Measurements from ENCODE around the gene AKR1B15.
"Not testable (repeated sequence)": the region's sequence is repeated elsewhere in the genome, so short reads cannot be mapped to it uniquely, and the experiment has no call there.

AKR1B15 gene

DNA sequence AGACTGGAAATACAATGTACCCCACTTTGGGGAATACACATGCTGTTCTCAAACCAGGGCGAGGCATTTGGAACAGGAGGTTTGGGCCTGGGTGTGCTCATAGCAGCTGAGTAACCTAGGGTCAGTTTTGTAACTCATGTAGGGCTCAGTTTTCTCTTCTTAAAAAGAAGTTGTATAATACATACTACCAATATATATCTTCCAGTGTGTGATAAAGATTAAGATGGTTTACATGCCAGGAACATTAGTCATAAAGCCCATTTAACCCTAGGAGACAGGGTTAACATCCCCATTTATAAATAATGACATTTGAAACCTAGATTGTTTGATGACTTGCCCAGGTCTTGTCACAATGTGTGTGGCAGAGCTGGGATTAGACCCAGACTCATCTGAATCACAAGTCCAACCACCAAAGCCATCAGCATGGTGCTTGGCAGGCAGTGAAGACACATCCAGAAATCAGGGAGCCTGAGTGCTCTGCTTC, 15.6 kb upstream of the AKR1B15 start:
- DNase-seq: no peak

DNA sequence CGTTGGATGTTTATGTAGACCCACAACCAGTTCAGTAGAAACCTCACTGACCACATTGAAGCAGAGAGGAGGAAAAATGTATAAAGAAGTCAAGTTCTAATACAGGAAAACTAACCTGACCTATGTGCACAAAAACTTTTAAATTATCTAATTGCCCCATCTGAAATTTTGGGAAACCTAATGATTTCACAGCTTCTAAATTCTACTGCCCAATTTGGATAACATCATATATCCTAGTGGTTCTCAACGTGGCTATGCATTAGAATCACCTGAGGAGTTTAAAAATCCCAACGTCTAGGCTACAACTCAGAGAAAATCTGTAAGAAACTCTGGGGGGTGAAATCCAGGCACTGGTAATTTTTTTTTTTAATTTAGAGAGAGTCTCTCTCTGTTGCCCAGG, 14.3 kb upstream of the AKR1B15 start:
- no peak for DNase-seq

DNA sequence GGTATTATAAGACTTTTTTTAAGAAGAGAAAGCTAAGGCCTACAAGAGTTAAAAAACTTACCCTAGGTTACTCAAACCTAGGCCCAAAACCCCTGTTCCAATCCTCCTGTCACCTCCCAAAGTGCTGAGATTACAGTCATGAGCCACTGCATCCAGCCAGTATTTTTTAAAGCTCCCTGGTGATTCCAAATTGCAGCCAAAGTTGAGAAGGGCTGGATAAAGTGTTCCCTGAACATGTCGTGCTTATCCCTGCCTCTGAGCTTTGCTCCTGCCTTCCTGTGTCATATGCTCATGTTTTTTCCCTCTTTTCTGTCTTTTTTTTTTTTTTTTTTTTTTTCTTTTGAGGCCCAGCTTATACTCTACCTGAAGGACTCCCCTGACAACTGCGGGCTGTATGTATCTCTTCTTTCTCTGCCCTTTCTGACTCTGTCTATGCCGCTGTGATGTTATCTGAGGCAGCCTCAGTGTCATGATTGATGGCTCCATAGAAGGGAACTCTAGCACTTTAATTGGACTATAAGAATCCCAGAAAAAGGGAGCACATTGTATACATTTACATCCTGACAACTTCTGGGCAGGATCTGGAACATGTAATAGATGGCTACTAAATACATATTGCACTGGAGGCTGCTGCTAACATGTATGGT, 13.5 kb upstream of the AKR1B15 start:
- no peak for DNase-seq

DNA sequence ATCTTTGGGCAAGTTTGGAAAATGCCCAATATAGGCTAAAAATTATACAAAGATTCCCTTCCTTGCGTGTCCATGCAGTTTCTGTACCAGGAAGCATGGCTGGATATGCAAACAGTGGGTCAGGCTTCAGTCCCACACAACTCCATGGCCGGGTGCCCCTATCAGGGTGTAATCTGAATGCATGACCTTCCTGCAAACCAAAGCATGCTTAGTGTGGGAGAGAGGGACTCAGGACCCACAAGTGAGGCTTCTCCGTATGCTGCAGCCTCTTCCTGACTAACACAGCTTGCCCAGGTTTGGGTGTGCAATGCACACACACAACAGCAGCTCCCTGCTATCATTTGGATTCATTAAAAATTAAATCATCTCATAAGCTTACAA, 13.0 kb upstream of the AKR1B15 start:
- DNase-seq: no peak

DNA sequence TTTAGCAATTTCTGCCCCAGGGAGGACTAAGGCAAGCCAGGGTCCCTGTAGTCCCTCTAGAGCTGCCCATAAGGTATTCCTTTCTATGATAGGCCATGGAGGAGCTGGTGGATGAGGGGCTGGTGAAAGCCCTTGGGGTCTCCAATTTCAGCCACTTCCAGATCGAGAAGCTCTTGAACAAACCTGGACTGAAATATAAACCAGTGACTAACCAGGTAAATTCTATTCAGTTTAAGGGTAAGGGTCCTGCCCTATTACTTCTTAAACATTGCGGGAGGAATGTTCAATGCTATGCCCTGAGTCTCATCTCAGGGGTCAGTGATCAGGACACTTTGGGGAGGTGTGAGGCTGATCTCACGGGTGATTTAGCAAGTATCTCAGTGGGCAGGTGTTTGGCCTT, 12.4 kb upstream of the AKR1B15 start:
- not testable (repeated sequence) for DNase-seq

DNA sequence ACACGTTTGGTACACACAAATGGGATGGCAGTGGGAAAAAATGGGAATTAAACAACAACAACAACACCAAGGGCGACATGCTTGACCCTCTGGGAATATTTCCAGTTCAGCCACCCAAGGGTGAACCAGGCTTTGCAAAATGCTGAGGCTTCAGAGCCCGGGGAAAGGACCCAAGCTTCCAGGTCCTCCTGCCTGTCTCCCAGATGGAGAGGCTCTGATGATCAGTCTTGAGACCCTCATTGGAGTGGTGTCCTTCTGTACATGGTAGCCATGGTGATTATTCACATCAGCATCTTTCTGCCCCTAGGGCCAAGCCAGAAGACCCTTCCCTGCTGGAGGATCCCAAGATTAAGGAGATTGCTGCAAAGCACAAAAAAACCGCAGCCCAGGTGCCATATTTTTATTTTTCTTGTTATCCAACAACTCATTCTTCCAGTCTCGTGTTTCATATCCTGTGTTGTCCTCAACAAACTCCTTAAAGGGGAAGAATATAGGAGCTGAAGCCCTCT, 11.6 kb upstream of the AKR1B15 start:
- not testable (repeated sequence) for DNase-seq

DNA sequence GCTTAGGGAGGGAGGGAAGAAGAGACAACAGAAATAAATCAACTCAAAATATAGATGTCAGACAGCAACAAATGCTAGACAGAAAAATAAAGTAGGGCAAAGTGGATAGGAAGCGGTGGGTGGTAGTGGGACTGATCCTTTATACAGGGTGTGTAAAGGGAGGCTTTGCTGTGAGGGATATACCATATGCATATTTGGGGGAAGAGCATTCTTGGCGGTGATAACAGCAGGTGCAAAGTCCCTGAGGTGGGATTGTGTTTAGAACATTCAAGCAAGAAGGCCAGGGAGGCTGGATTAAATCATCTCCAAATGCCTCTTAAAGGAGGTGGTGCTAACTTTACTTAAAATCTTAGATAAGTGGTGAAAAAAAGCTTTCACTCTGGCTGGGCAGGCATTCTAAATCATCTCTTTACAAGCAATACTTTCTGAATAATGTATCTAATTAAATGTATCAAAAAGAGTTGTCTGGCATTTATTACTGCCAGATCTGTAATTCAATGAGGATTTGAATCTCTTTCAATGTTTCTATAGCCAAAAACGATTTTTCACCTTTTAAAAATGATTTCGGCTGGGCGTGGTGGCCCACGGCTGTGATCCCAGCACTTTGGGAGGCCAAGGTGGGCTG, 9.4 kb upstream of the AKR1B15 start:
- DNase-seq: no peak

DNA sequence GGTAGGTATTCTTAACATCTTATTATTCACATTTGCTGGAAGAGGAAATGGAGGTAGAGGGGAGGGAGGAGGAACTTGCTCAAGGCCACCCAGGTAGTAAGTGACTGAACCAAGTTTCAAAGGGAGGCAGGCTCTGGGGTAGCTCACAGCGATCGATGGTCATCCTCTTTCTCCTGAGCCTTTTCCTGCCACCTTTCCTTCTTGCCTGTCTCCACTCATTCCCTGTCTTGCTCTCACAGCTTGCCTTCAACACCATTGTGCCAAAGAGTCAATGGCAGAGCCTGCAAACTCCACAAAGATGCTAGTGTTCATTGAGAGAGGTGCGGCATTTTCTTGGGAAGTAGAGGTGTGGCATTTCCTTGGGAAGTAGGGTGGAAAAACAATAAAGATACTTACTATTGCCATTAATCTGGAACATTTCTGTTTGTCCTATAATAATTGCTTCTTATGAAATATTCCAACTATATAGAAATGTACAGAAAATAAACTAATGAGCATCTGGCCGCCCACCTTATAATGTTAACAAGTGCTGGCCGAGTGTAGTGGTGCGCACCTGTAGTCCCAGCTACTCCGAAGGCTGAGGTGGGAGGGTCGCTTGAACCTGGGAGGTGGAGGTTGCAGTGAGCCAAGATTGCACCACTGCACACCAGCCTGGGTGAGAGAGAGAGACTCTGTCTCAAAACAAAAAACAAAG, 7.3 kb upstream of the AKR1B15 start:
- not testable (repeated sequence) for DNase-seq

DNA sequence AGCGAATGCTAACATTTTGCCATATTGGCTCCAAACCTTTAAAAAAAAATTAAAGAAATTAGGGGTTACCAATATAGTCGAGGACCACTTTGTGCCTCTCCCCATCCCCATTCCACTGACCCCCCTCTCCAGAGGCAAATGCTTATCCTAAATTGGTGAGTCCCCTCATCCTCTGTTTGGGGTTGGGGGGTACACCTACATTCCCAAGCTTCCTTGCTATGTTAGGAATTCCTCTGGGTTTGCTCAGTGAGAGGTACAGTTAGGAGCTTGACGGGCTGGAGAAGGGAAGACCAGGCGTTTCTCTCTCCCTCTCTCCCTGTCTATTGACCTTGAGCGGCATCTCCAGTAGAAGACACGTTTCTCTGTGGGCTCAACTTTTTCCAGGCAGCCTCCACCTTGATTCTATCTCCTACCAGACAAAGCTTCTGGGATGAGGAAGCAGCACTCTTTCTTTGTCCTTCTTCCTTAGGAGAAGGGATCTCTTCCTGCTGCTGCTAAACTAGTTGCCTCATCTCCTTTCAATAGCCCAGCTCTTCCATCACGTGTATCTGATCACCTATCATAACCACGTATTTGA, 6.6 kb upstream of the AKR1B15 start:
- DNase-seq: no peak

DNA sequence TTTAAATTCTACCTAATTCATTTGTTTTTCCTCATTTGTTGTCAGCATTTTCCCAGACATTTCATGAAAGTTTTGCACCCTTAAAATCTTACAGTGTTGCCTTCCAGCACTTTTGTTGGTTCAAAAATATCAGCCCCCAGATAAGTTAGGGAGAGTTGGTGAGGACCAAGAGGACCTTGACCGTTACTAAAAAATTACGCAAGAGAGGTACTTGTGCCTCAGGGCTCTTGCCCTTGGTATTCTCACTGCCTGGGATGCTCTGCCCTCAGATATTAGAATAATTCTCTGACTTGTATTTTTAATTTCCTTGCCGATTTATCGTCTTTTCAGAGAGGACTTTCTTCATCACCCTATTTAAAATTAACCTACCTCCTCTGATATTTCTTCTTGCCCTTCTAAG, 3.5 kb upstream of the AKR1B15 start:
- no peak for DNase-seq

DNA sequence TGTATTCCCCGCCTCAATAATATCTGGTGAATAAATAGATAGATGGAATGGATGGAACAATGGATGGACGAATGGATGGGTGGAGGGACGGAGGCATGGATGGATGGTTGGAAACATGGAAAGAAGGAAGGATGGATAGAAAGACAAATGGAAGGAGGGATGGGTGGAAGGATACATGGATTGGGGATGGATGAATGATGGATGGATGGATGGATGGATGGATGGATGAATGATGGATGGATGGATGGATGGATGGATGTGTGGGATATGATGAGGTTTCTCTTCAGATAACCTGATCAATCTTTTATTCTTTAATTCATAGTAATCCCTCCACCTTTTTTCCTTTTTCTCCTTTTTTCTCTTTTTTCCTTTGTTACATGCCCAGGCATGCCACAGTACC, 3.0 kb upstream of the AKR1B15 start:
- DNase-seq: no peak

DNA sequence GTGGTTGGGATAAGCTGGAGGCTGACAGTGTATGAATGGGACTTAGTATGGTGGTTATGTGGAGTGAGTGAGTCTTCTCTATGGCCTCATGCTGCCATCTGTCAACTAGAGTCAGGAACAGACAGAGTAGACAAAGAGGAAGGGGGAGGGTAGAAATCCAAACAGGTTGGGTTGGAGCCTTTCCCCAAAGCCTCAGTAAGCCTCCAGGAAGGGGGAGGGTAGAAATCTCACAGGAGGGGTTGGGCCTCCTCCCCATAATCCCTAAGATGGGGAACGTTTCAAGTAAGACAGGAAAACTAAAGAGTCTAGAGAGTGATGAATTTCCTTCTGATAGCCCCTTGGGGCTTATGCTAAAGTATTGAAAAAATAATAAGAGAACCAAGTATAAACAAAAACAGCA, 2.0 kb upstream of the AKR1B15 start:
- no peak for DNase-seq

DNA sequence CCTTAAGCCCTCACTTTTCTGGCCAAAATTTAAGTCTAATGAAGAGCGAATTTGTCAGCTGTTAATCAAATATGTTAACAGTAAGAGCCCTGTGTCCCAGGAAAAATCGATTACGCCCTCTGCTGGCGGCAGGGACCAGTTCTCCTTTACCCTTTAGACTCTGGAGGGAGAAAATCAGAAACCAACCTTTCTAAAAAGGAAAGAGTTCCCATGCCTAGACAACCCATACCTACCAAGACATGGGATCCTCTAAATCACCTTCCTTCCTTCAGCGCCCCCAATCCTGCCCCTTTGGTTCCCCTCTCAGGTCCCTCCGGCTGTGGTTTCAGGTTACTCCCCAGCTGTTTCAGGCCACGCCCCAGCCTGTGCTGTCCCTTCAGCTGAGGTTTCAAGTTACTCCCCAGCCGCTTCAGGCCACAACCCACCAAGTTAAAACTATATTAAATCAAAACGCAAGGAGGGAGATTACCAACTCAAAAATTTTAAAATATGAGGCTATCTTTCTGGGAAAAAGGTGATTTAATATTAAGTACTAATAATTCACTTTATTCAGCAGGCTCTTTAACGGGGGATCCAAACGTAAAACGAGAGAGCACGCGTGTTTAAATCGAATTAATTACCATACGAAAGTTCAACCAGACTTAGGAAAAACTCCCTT, 1.4 kb upstream of the AKR1B15 start:
- DNase-seq: peak; percentile 80

DNA sequence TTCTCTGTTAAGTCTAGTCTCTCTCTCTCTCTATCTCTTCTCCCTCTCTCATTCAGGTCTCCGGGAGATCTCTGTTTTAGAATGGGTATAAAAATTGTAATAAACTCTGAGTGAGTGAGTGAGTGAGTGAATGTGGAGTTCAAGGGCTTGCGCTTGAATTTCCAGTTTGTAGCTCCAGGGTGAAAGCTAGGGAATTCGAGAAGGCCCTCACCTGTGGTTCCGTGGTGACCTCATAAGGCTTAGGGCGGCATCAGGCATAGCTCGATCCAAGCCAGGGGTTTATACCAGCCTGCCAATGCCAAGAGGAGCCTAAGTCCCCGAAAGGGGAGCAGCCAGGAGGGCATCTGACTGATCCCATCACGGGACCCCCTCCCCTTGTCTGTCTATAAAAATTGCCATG, 456 bp downstream of the AKR1B15 start:
- DNase-seq: no peak

DNA sequence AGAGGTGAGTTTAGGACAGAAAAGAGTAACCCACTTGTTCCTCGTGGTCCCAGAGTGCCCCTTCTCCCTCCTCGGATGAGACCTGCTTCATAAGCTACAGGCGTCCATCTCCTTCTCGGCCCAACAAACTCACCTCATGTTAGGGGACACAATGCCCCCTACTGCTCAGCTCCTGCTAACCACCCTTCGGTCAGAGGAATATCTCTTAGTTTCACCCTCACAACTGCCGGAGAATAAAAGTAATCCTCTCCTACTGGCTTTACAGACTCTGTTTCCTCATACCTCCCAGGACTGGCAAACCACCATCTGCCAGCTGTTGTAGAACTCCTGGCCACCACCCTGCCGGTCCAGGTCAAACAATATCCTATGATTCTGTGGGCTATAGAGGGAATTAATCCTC, 3.2 kb downstream of the AKR1B15 start:
- DNase-seq: no peak

DNA sequence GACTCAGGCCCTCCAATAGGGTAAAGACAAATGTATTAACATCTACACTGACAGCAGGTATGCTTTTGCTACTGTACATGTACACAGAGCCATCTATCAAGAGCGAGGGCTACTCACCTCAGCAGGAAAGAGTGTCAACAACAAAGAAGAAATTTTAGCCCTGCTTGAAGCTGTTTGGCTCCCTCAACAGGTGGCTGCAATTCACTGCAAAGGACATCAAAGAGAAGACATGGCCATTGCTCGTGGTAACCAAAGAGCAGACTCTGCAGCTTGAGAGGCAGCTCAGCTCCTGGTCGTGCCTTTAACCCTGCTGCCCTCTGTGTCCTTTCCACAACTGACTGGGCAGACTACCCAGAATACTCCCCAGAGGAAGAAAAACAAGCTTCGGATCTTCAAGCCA, 5.1 kb downstream of the AKR1B15 start:
- no peak for DNase-seq

DNA sequence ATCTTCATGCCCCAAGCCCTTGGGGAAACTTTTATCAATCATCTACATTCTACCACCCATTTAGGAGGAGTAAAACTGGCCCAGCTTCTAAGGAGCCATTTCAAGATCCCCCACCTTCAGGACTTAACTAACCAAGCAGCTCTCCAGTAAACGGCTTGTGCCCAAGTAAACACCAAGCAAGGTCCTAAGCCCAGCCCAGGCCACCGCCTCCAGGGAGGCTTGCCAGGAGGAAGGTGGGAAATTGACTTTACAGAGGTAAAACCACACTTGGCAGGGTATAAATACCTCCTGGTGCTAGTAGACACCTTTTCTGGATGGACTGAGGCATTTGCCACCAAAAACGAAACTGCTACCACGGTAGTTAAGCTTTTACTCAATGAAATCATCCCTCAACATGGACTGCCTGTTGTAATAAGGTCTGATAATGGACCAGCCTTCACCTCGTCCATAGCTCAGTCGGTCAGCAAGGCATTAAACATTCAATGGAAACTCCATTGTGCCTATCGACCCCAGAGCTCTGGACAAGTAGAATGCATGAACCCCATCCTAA, 5.6 kb downstream of the AKR1B15 start:
- no peak for DNase-seq

DNA sequence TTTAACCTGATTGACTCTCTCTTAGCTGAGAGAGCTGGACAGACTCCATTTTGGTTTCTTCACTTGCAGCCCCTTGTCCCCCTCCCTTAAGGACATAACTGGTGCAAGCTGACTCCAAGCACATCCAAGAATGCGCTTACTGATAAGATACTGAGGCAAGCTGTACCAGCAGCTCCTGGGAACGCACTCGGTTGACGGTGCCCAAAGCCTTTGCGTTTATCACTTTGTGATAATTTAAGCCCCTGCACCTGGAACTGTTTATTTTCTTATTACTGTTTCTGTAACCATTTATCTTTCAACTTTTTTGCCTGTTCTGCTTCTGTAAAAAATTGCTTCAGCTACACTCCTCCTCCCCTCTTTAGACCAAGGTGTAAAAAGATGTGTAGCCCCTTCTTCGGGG, 8.5 kb downstream of the AKR1B15 start:
- no peak for DNase-seq

DNA sequence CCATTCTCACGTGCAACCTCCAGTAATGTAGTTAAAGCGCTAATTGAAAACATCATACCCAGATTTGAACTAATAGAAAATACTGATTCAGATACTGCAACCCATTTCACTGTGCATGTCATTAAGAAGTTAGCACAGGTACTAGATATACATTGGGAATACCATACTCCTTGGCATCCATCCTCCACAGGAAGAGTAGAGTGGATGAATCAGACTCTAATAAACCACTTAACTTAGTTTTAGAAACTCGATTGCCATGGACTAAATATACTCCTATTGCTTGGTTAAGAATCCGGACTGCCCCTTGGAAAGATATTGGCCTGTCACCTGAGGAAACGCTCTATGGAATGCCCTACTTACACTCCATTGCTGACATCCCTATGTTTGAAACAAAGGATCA, 9.5 kb downstream of the AKR1B15 start:
- no peak for DNase-seq

DNA sequence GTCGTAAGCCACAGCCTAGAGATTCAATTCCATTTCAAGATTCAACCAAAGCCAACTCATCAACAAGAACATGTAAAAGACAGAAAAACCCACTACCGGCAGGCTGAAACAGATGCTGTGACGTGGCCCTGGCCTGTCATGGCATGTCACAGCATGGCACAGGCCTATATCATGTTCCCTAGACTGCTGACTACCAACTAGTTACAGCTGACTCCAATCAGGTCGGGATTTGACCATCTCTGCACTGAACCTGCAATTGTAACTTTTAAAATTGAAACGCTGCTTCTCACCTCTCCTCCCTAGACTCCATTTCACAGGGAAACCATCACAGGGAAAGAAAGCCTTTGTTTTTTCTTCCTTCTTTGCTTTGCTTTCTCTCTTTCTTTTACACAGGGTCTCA, 12.7 kb downstream of the AKR1B15 start:
- DNase-seq: not testable (repeated sequence)

DNA sequence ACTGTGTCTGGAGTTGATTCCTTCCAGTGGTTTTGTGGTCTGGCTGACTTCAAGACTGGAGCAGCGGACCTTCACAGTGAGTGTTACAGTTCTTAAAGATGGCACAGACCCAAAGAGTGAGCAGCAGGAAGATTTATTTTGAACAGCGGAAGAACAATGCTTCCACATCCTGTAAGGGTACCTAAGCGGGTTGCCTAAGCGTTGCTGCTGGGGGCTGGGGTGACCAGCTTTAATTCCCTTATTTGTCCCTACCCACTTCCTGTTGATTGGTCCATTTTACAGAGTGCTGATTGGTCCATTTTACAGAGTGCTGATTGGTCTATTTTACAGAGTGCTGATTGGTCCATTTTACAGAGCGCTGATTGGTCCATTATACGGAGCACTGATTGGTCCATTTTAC, 13.2 kb downstream of the AKR1B15 start:
- no peak for DNase-seq

DNA sequence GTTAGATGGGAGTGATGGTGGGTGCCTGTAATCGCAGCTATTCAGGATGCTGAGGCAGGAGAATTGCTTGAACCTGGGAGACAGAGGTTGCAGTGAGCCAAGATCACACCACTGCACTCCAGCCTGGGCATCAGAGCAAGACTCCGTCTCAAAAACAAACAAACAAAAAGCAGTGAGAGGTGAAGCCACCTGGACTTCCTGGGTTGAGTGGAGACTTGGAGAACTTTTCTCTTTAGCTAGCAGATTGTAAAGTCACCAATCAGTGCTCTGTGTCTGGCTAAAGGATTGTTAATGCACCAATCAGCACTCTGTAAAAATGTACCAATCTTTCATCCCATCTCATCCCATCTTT, 14.5 kb downstream of the AKR1B15 start:
- DNase-seq: not testable (repeated sequence)

DNA sequence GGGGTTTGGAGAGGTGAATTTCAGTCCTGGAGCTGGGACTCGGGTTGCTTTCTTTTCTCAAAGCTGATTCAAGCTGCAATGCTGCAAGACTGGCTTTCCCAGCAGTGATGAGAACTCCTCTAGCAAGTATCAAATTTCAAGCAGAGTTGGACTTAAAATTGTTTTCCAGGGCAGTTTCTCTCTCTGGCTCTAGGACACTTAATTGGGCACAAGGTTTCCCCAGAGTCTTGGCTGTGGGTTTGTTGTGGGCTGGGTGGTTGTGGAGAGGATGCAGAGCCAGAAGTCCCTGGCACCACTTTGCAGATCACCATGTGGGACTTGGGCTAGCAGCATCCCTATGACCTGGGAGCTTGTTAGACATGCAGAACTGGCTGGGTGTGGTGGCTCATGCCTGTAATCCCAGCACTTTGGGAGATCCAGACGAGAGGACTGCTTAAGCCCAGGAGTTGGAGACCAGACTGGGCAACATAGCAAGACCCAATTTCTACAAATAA, 16.8 kb downstream of the AKR1B15 start:
- DNase-seq: peak; percentile 32

Measured in femur (tissue), 1 donor.